Type B pancreatic cell (in vitro differentiated cells): ENCODE data around the gene LHFPL2. TPM values are rescaled to one million over a fixed set of nuclear protein-coding genes. Genes with fewer than 3 reads are reported as not detected.

Experiments used
- DNase-seq: peaks from one replicate; pipeline ENCODE4 v3.0.0; 2021; ENCODE audit warnings: mixed read lengths; ENCODE audit not compliant: unreplicated experiment; ENCODE audit errors: extremely low spot score
- H3K27ac Mint-ChIP-seq: 2 replicates; pipeline ENCODE4 v1.8.0; 2021; ENCODE audit warnings: mild to moderate bottlenecking, mixed read lengths
- H3K27me3 Mint-ChIP-seq: 2 replicates; pipeline ENCODE4 v1.8.0; 2021; ENCODE audit warnings: mixed read lengths
- H3K36me3 Mint-ChIP-seq: 2 replicates; pipeline ENCODE4 v1.8.0; 2021; ENCODE audit warnings: mixed read lengths
- H3K4me1 Mint-ChIP-seq: one replicate; pipeline ENCODE4 v1.8.0; 2021; ENCODE audit warnings: mixed read lengths; ENCODE audit not compliant: unreplicated experiment
- H3K4me3 Mint-ChIP-seq: 2 replicates; pipeline ENCODE4 v1.8.0; 2021; ENCODE audit warnings: mild to moderate bottlenecking, mixed read lengths
- H3K9me3 Mint-ChIP-seq: 2 replicates; pipeline ENCODE4 v1.8.0; 2021; ENCODE audit warnings: mixed read lengths
- total RNA-seq: library from RNA; stranded (reverse); gene quantifications from 2 replicates; pipeline ENCODE4 v1.2.1, GENCODE V29; 2021; ENCODE audit warnings: low replicate concordance
- TF ChIP-seq, protein P1 (sequence below): fragments of 200-600 bp; sonication (generic); conservative IDR thresholded peaks from 2 replicates; pipeline ENCODE4 v1.5.0; 2021; ENCODE audit warnings: antibody characterized with exemption, mild to moderate bottlenecking

The LHFPL2 gene
- total RNA-seq, 1 donor from 2014 or later: 35.3 TPM

DNA sequence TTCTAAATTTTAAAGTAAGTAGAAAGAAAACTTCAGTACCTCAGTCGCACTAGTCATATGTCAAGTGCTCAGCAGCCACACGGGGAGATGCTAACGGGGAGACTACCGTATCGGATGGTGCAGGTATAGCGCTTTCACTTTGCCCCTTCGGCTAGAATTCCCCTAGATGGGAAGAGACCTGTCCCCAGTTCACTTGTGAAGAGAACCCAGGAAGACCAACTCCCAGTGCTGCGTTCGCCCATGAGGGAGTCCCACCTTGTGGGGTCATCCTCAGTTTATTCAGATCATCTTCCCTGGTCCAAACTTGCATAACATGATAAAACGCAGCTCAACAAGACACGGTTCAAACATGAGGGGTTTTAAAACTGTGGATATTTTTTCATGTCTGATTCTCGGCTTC is 87.3 kb downstream of the LHFPL2 start:
- peak; percentile 2 for DNase-seq

DNA sequence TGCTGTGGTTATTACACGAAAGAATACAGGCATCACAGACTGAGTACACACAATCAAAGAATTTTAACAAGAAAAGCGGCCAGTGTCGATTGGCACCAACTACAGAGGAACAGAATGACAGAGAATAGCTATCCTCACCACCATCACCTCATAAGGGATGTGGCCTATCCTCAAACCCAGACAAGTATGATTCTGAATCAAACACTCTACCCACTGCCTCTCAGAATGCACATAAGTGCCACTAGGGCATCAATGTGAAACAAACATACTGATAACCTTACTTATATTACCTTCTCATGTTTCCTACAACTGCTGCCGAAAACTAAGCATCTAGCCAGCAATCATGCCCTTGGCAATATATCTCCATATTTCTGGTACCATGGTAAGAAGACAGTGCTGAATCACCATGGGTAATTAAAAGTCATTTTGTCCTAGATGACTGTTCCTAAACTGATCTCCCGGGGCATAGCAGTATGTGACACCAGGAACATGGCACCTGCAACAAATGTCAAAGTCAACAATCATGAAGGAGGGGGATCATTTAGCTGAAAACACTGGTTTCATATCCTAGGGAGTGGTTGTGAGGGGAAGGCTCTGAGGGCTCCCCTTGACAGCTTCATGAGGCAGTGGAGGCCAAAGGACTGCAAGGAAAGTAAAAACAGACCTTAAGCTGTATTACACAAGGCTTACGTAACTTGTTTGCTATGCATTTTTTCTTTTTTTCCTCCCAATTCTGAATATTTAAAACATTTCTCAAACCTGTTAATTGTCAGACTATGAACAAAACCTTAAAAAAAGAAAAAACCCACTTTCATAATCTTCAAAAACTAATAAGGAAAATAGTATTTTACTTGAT is 88.3 kb downstream of the LHFPL2 start:
- peaks cover 14% of the 10 kb centered on the region for H3K4me1 Mint-ChIP-seq
- H3K36me3 Mint-ChIP-seq: peaks cover 25% of the 10 kb centered on the region
- no peaks in the 10 kb centered on the region for H3K9me3 Mint-ChIP-seq
- H3K27ac Mint-ChIP-seq: no peak overlapping the region
- H3K4me3 Mint-ChIP-seq: no peak overlapping the region
- no peak for DNase-seq
- H3K27me3 Mint-ChIP-seq: no peaks in the 10 kb centered on the region
- TF ChIP-seq, protein P1, sequence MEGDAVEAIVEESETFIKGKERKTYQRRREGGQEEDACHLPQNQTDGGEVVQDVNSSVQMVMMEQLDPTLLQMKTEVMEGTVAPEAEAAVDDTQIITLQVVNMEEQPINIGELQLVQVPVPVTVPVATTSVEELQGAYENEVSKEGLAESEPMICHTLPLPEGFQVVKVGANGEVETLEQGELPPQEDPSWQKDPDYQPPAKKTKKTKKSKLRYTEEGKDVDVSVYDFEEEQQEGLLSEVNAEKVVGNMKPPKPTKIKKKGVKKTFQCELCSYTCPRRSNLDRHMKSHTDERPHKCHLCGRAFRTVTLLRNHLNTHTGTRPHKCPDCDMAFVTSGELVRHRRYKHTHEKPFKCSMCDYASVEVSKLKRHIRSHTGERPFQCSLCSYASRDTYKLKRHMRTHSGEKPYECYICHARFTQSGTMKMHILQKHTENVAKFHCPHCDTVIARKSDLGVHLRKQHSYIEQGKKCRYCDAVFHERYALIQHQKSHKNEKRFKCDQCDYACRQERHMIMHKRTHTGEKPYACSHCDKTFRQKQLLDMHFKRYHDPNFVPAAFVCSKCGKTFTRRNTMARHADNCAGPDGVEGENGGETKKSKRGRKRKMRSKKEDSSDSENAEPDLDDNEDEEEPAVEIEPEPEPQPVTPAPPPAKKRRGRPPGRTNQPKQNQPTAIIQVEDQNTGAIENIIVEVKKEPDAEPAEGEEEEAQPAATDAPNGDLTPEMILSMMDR: no peak

More for the DNA sequence above, 87.3 kb downstream of the LHFPL2 start:
- Mint-ChIP-seq H3K27me3 (no peaks in the 10 kb centered on the region), H3K4me3 (no peak overlapping the region), H3K4me1 (peaks cover 10% of the 10 kb centered on the region), H3K27ac (no peak overlapping the region), H3K9me3 (no peaks in the 10 kb centered on the region), H3K36me3 (peaks cover 26% of the 10 kb centered on the region)
- TF ChIP-seq, protein P1: no peak

DNA sequence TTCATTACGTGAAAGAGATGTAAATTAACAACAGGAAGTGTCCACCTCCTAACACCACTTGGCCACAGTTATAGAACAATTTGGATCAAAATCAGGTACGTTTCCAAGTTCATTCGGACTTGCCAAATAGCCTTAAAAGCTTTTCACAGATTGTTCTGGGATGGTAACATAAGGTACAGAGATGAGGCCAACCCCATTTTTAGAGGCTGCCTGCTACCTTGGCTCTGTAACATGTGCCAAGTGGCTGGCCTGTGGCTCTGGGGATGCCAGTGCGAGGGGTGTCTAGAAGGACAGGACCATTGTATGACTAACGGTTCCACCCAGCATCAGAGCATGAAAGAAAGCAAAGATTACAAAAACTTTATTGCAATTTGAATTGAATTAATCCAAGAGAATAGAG is 91.0 kb downstream of the LHFPL2 start:
- no peak for DNase-seq

DNA sequence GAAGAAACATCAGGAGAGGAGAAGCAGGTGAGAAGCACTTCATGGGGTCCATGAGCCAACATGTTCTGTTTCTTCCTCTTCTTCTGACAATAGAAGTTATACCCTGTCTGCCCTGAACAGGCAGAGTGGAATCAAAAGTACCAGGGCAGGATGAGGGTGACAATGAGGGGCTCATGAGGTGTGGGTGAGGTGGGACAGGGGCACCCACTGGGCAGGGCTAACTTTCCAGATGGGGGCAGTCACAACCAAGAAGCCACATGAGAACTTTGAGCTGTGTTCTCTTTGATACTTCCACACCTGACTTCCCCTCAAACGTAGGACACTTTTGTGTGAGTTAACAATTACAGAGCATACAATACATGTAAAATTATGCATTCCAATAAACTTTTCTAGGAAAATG is 92.7 kb downstream of the LHFPL2 start:
- no peaks in the 10 kb centered on the region for H3K27me3 Mint-ChIP-seq
- no peak for DNase-seq
- no peak overlapping the region for H3K4me3 Mint-ChIP-seq
- peaks cover 16% of the 10 kb centered on the region for H3K4me1 Mint-ChIP-seq
- peaks cover 19% of the 10 kb centered on the region for H3K36me3 Mint-ChIP-seq
- no peaks in the 10 kb centered on the region for H3K9me3 Mint-ChIP-seq
- TF ChIP-seq, protein P1: no peak
- H3K27ac Mint-ChIP-seq: no peak overlapping the region

More for the DNA sequence above, 91.0 kb downstream of the LHFPL2 start:
- no peaks in the 10 kb centered on the region for H3K9me3 Mint-ChIP-seq
- peaks cover 21% of the 10 kb centered on the region for H3K4me1 Mint-ChIP-seq
- no peaks in the 10 kb centered on the region for H3K27me3 Mint-ChIP-seq
- no peak overlapping the region for H3K27ac Mint-ChIP-seq
- H3K4me3 Mint-ChIP-seq: no peak overlapping the region
- TF ChIP-seq, protein P1: no peak
- peaks cover 28% of the 10 kb centered on the region for H3K36me3 Mint-ChIP-seq

DNA sequence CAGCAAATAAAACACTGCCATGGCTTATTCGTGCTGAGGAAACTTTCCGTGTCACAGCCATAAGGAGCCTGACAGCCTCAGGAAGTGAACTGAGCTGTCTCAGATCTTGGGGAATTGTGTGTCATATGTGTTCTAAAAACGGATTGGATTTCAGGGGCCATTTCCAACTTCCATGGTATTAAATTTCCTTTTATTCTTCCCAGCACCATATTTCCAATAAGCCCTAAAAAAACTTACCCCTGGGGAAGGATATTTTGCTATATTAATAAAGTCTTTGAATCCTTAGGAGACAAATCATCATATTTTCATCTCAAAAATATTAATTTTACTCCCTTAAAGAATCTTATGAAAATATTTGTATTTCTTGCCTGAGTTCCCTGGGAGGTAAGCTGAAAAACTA is 93.9 kb downstream of the LHFPL2 start:
- Mint-ChIP-seq H3K36me3 (peaks cover 17% of the 10 kb centered on the region), H3K4me3 (no peak overlapping the region), H3K27me3 (no peaks in the 10 kb centered on the region), H3K4me1 (peaks cover 16% of the 10 kb centered on the region), H3K27ac (no peak overlapping the region), H3K9me3 (peaks cover 4% of the 10 kb centered on the region)
- TF ChIP-seq, protein P1: no peak
- no peak for DNase-seq
